ENCODE data around the gene ZDHHC11B.
"Not testable (repeated sequence)": the region's sequence is repeated elsewhere in the genome, so short reads cannot be mapped to it uniquely, and the experiment has no call there.

- TF ChIP-seq POLR2AphosphoS5 (IDR thresholded peaks at IDR 0.05); POLR2A (IDR thresholded peaks at IDR 0.05; ENCODE audit: low read depth); EP300 (IDR thresholded peaks at IDR 0.05): not testable (repeated sequence)
- TF ChIP-seq, protein P1, sequence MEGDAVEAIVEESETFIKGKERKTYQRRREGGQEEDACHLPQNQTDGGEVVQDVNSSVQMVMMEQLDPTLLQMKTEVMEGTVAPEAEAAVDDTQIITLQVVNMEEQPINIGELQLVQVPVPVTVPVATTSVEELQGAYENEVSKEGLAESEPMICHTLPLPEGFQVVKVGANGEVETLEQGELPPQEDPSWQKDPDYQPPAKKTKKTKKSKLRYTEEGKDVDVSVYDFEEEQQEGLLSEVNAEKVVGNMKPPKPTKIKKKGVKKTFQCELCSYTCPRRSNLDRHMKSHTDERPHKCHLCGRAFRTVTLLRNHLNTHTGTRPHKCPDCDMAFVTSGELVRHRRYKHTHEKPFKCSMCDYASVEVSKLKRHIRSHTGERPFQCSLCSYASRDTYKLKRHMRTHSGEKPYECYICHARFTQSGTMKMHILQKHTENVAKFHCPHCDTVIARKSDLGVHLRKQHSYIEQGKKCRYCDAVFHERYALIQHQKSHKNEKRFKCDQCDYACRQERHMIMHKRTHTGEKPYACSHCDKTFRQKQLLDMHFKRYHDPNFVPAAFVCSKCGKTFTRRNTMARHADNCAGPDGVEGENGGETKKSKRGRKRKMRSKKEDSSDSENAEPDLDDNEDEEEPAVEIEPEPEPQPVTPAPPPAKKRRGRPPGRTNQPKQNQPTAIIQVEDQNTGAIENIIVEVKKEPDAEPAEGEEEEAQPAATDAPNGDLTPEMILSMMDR (IDR thresholded peaks at IDR 0.05) = not testable (repeated sequence)
These were observed 9.0 kb downstream of the ZDHHC11B start for GRCh38 chr5:775595-775960.

Measured in esophagus muscularis mucosa (tissue), 4 donors.